C4-2B (cell line): ENCODE results near the gene KIAA0825.

ENCODE experiments used
- H3K27ac ChIP-seq: fragments of 450-650 bp; 2 replicates; pipeline ENCODE4 v1.5.1; 2017
- CTCF ChIP-seq: fragments of 450-650 bp; conservative IDR thresholded peaks from 2 replicates; pipeline ENCODE4 v1.5.1; 2017; ENCODE audit warnings: mild to moderate bottlenecking
- ZFX ChIP-seq: fragments of 450-650 bp; IDR thresholded peaks from 2 replicates; pipeline ENCODE4 v1.6.1; 2017

Gene KIAA0825

GRCh38 chr5:94376672-94377345 lies 241.6 kb downstream of the KIAA0825 start:
- TF ChIP-seq CTCF: no peak
- TF ChIP-seq ZFX: no peak
- H3K27ac ChIP-seq: peak overlapping the region; percentile 57; the same call in 1 of the 2 replicates

GRCh38 chr5:94375801-94376200 lies 242.6 kb downstream of the KIAA0825 start:
- TF ChIP-seq CTCF (no peak), ZFX (no peak)
- H3K27ac ChIP-seq: no peak overlapping the region

- TF ChIP-seq CTCF (no peak), ZFX (no peak)
Observed at GRCh38 chr5:94374336-94374735, 244.1 kb downstream of the KIAA0825 start.

GRCh38 chr5:94367900-94368299 lies 250.5 kb downstream of the KIAA0825 start:
- TF ChIP-seq CTCF (no peak), ZFX (no peak)
- peak overlapping the region; percentile 45 for H3K27ac ChIP-seq

More at GRCh38 chr5:94374336-94374735, 244.1 kb downstream of the KIAA0825 start:
- no peak overlapping the region for H3K27ac ChIP-seq

GRCh38 chr5:94366811-94367210 lies 251.6 kb downstream of the KIAA0825 start:
- H3K27ac ChIP-seq: peak overlapping the region; percentile 93
- TF ChIP-seq ZFX: no peak
- no peak for TF ChIP-seq CTCF

GRCh38 chr5:94362857-94363256 lies 255.5 kb downstream of the KIAA0825 start:
- TF ChIP-seq ZFX: no peak
- TF ChIP-seq CTCF: no peak
- H3K27ac ChIP-seq: no peak overlapping the region

- no peak overlapping the region for H3K27ac ChIP-seq
Observed at GRCh38 chr5:94361832-94362796, 256.3 kb downstream of the KIAA0825 start.

More at GRCh38 chr5:94361832-94362796, 256.3 kb downstream of the KIAA0825 start:
- TF ChIP-seq ZFX: no peak
- TF ChIP-seq CTCF: no peak
